ENCODE data around the gene POLR2A. TPM values are rescaled to one million over a fixed set of nuclear protein-coding genes. Genes with fewer than 3 reads are reported as not detected.

Gene POLR2A
- total RNA-seq, 2 experiments from 2014 or later, result 491 to 501 TPM

DNA sequence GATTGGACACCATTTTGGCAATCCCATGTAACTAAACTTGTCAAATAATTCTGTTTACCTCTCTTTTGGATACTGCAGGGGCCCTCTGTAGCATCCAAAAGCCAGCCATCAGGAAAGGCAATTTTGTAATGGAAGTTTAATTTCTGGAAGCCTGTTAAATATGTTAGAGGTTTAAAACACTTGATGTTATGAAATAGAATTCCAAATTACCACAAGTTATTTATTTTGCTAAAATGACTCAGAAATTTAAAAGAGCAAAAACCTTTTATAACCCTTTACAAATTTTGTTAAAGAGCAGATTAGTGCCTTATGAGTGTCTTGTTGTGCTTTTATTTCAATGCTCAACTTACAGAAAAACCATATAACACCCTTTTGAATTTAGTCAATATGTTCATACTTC lies 44.7 kb downstream of the POLR2A start:
- no peak overlapping the region for H3K4me3 ChIP-seq (ENCODE audit: low read length)
- peaks cover 5 to 9% of the 10 kb centered on the region in 2 experiments for H3K9me3 ChIP-seq (ENCODE audit: control insufficient read depth in 1 of 2, insufficient read depth in 1 of 2, low read length in 2 of 2)
- Mint-ChIP-seq H3K27ac (no peak overlapping the region), H3K4me1 (ENCODE audit: low read depth) (no peaks in the 10 kb centered on the region), H3K27me3 (no peaks in the 10 kb centered on the region), H3K36me3 (ENCODE audit: low read depth) (peaks cover 4% of the 10 kb centered on the region), H3K9me3 (peaks cover 3% of the 10 kb centered on the region), H3K4me3 (no peak overlapping the region)
- TF ChIP-seq, protein P1, sequence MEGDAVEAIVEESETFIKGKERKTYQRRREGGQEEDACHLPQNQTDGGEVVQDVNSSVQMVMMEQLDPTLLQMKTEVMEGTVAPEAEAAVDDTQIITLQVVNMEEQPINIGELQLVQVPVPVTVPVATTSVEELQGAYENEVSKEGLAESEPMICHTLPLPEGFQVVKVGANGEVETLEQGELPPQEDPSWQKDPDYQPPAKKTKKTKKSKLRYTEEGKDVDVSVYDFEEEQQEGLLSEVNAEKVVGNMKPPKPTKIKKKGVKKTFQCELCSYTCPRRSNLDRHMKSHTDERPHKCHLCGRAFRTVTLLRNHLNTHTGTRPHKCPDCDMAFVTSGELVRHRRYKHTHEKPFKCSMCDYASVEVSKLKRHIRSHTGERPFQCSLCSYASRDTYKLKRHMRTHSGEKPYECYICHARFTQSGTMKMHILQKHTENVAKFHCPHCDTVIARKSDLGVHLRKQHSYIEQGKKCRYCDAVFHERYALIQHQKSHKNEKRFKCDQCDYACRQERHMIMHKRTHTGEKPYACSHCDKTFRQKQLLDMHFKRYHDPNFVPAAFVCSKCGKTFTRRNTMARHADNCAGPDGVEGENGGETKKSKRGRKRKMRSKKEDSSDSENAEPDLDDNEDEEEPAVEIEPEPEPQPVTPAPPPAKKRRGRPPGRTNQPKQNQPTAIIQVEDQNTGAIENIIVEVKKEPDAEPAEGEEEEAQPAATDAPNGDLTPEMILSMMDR (IDR thresholded peaks at IDR 0.05), result no peak
- ATAC-seq (ENCODE audit: poor library complexity) (no peak), DNase-seq (no peak)
- POLR2A ChIA-PET, result no interaction called here
- H3K27ac ChIP-seq (ENCODE audit: low read depth in 1 of 2, low read length in 2 of 2), result no peak overlapping the region
- no peaks in the 10 kb centered on the region for H3K36me3 ChIP-seq (ENCODE audit: insufficient read depth, low read length)
- no peaks in the 10 kb centered on the region for H3K27me3 ChIP-seq (ENCODE audit: control insufficient read depth in 1 of 2, insufficient read depth in 2 of 2, low read length in 2 of 2)
- CTCF ChIA-PET, result no interaction called here
- intact Hi-C loops (cut with DNase I, micrococcal nuclease), result no loop called here
- H3K4me1 ChIP-seq (ENCODE audit: insufficient read depth, low read length), result no peaks in the 10 kb centered on the region

DNA sequence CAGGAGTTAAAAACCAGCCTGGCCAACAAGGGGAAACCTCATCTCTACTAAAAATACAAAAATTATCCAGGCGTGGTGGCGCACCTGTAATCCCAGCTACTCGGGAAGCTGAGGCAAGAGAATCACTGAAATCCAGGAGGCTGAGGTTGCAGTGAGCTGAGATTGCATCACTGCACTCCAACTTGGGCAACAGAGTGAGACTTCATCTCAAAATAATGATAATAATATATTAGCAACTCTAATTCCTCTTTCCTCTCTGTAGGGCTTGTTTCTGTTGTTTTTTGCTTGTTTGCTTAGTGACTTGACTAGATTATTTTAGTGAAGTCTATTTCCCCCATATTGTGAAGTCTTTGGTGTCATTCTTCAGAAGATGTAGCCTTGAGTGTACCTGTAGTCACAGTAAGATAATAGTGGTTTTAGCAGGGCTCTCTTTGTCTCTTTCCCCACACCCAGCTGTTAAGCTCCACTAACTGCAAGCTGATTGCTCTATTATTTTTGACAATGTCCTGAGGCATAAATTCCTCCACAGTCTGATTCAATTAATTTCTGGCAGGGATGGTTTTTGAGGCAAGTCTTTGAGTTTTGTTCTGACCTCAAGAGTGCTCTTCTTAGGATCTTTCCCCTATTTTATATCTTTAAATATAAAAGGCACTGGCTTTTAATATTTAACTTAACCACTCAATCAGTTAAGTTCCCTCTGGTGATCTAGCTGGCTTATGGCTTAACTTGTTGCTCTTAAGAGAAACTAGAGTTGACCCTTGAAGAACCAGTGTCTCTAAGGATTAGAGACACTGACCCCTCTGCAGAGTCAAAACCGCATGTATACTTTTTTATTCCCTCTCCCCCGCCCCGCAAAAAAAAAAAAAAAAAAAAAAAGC lies 46.1 kb downstream of the POLR2A start:
- TF ChIP-seq, protein P1 (IDR thresholded peaks at IDR 0.05), result no peak
- H3K9me3 Mint-ChIP-seq, result peaks cover 3% of the 10 kb centered on the region
- ATAC-seq (ENCODE audit: poor library complexity), result no peak
- H3K4me1 Mint-ChIP-seq (ENCODE audit: low read depth), result no peaks in the 10 kb centered on the region
- H3K27me3 ChIP-seq (ENCODE audit: control insufficient read depth in 1 of 2, insufficient read depth in 2 of 2, low read length in 2 of 2), result no peaks in the 10 kb centered on the region
- POLR2A ChIA-PET, result no interaction called here
- H3K9me3 ChIP-seq (ENCODE audit: control insufficient read depth in 1 of 2, insufficient read depth in 1 of 2, low read length in 2 of 2), result peaks cover 5 to 9% of the 10 kb centered on the region in 2 experiments
- H3K4me1 ChIP-seq (ENCODE audit: insufficient read depth, low read length), result no peaks in the 10 kb centered on the region
- CTCF ChIA-PET, result no interaction called here
- DNase-seq, result no peak
- H3K27ac ChIP-seq (ENCODE audit: low read depth in 1 of 2, low read length in 2 of 2), result no peak overlapping the region
- H3K27ac Mint-ChIP-seq, result no peak overlapping the region
- H3K27me3 Mint-ChIP-seq, result no peaks in the 10 kb centered on the region
- no peak overlapping the region for H3K4me3 ChIP-seq (ENCODE audit: low read length)
- no peaks in the 10 kb centered on the region for H3K36me3 ChIP-seq (ENCODE audit: insufficient read depth, low read length)
- H3K4me3 Mint-ChIP-seq, result no peak overlapping the region
- intact Hi-C loops (cut with DNase I, micrococcal nuclease), result no loop called here
- H3K36me3 Mint-ChIP-seq (ENCODE audit: low read depth), result peaks cover 4% of the 10 kb centered on the region

DNA sequence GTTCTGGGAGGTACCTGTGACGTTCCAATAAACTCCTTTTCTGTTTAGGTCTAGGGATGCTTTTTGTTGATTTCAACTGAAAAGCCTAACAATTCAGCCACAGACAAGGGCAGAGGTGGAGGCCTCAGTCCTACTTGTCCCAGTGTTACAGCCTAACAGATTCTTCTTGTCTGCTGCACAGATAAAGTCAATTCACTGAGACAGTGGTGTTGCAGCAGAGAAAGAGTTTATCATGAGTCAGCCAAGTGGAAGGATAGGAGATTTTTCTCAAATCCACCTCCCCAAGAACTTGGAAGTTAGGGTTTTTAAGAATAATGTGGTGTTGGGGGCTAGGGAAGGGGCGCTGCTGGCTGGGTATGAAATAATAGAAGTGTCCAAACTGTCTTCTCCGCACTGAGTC lies 53.9 kb downstream of the POLR2A start:
- intact Hi-C loops (cut with DNase I, micrococcal nuclease), result no loop called here
- Histone ChIP-seq H3K27ac (ENCODE audit: low read depth in 1 of 2, low read length in 2 of 2) (no peak overlapping the region), H3K9me3 (ENCODE audit: control insufficient read depth in 1 of 2, insufficient read depth in 1 of 2, low read length in 2 of 2) (peaks cover 4 to 13% of the 10 kb centered on the region in 2 experiments), H3K4me3 (ENCODE audit: low read length) (no peak overlapping the region), H3K36me3 (ENCODE audit: insufficient read depth, low read length) (no peaks in the 10 kb centered on the region), H3K4me1 (ENCODE audit: insufficient read depth, low read length) (no peaks in the 10 kb centered on the region), H3K27me3 (ENCODE audit: control insufficient read depth in 1 of 2, insufficient read depth in 2 of 2, low read length in 2 of 2) (no peaks in the 10 kb centered on the region)
- ChIA-PET POLR2A (no interaction called here), CTCF (no interaction called here)
- Mint-ChIP-seq H3K27ac (no peak overlapping the region), H3K4me3 (no peak overlapping the region), H3K9me3 (no peaks in the 10 kb centered on the region), H3K4me1 (ENCODE audit: low read depth) (no peaks in the 10 kb centered on the region), H3K36me3 (ENCODE audit: low read depth) (no peaks in the 10 kb centered on the region), H3K27me3 (no peaks in the 10 kb centered on the region)
- ATAC-seq (ENCODE audit: poor library complexity) (no peak), DNase-seq (no peak)
- TF ChIP-seq, protein P1 (IDR thresholded peaks at IDR 0.05), result no peak

All from CD4-positive, alpha-beta T cell (primary cell).